CD4-positive, alpha-beta T cell treated with Interferon alpha-2 for 1 hour (primary cell): ENCODE results near the gene PARD3.
"Not testable (repeated sequence)": the region's sequence is repeated elsewhere in the genome, so short reads cannot be mapped to it uniquely, and the experiment has no call there.

ENCODE experiments used
- DNase-seq, 2 donors: peaks; one replicate each; pipeline ENCODE4 v3.0.0-alpha.2; 2020 to 2022

PARD3 gene

DNA sequence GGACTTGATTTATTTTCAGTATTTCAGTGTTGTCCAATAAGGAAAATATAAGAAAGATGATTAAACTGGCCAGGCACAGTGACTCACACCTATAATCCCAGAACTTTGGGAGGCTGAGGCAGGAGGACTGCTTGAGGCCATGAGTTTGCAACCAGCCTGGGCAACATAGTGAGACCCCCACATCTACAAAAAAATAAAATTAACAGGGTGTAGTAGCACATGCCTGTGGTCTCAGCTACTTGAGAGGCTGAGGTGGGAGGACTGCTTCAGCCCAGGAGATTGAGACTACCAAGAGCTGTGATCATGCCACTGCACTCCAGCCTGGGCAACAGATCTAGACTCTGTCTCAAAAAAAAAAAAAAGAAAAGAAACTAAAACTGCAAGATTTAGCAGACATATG, 138.0 kb downstream of the PARD3 start:
- no peak for DNase-seq

DNA sequence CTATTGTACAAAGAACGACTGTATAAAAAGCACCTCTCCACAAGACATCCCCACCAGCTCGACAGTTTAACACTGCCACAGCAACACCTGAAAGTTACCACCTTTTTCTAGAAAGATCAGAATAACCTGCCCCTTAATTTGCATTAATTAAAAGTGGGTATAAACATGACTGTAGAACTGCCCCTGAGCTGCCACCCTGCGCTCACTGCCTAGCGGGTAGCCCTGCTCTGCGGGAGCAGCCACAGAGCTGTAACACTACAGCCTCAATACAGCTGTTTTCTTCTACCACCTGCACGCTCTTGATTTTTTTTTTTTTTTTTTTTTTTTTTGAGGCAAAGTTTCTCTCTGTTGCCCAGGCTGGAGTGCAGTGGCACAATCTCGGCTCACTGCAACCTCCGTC, 140.9 kb downstream of the PARD3 start:
- no peak for DNase-seq

DNA sequence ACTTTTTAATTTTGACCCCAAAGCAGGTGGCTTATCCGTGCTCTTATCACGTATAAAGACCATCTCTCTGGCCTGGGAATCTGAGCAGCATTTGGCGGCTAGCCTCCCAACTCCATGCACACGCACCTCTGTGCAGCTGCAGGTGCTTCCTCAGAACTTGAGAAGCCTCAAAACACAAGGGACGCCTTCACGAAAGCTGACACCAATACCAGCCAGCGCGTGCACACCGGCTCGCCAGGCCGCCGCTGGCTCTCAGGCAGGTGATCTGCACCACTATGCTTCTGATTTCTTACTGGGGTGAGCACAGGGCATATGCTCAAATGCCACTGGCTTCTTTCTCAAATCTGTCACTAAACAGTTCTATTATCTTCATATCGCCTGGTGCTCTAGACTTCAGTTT, 145.0 kb downstream of the PARD3 start:
- no peak for DNase-seq

DNA sequence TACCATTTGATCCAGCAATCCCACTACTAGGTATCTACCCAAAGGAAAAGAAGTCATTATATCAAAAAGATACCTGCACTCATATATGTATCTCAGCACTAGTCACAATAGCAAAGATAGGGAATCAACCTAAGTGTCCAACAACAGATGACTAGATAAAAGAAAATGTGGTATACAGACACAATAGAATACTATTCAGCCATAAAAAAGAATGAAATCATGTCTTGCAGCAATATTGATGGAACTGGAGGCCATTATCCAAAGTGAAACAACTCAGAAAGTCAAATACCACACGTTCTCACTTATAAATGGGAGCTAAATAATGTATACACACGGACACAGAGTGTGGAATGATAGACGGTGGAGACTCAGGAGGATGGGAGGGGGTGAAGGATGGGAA, 146.0 kb downstream of the PARD3 start:
- DNase-seq, result no peak

DNA sequence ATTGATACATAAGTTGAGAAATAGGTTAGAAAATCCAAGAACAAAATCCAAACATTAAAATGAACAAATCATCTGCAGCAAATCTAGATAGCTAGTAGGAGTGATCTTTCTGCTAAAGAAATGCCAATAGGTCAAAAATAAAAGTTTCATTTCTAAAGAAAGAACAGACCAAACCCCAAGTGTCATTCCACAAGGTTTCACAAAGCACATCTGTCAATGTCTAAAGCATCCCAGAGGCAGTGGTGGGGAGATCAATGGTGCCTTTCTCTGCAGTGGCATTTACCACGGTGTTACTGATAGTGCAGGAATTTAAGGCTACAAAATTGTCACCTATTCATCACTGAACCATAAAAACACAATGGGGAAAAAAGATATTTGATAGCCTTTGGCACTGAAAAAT, 147.9 kb downstream of the PARD3 start:
- DNase-seq, result no peak

DNA sequence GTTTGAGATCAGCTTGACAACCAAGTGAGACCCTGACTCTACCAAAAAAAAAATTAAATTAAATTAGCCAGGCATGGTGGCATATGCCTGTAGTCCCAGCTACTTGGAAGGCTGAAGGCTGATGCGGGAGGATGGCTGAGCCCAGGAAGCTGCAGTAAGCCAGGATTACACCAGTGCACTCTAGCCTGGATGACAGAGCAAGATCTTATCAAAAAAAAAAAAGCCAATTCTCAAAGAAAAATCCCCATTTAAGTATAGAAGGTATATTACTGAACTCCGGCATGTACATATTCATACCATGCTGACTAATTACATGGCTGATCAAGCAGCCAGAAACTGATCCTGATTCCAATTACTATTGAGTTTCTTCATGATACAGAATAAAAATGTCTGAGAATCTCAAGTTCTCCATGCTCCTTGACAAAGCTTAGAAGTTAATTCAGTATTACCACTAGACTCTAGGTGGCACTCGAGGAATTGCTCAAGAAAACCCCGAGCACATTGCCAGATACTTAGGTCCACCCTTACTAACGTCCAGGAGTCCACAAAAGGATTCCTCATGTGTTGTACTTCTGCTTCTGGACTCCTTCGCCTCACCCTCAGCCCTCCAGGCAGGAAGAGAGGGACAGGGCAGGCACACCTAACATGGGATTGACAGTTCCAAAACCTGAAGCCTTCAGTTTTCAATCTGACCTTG, 148.9 kb downstream of the PARD3 start:
- no peak for DNase-seq

DNA sequence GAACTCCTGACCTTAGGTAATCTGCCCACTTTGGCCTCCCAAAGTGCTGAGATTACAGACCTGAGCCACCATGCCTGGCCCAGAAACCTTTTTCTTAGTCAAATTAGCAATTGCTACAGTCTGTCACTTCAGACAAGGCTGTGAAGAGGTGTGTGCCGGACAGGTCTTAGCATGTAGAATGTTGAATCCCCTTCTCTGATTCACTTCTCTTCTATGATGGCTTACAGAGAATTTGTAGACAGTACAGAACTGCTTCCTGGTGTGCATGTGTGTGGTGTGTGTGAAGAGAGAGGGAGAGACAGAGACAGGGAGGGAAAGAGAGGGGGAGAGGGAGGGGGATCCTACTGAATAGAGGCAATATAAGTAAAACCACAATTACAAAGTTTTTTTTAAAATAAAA, 150.4 kb downstream of the PARD3 start:
- DNase-seq, result no peak

DNA sequence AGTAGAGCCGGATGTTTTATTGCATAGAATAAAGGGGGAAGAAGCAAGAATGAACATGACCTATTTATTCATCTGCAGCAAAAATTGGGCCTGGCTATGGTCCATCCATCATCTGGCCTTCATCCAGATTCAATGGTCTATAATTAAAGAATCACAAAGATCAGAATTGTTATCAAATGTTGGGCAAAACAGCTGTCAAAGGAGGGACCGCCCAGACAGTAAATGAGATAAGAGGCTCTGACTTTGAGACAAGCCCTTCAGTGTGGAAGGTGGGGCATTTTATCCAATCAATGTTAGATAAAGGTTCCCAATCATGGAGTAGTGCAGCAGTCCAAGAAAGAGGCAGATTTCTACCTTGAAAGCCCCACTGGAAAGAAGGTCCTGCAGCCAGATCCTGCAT, 153.5 kb downstream of the PARD3 start:
- DNase-seq, result no peak

DNA sequence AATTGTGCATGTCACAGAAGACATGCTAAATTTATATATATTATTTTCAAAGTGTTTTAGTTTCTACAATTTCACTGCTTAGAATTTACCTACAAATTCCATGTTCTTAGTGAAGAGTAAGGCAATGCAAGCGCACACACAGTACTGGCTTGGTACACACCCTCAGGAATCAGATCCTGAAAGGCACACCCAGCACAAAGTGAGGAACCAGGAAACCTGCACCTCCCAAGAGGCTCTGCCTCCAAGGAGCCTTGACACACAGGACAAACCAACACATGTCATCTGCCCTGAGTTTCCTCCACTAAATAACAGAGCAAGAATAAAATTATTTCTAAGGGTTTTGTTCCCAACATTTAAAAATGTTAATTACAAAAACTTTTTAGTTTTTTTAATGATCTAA, 156.2 kb downstream of the PARD3 start:
- DNase-seq, result no peak

DNA sequence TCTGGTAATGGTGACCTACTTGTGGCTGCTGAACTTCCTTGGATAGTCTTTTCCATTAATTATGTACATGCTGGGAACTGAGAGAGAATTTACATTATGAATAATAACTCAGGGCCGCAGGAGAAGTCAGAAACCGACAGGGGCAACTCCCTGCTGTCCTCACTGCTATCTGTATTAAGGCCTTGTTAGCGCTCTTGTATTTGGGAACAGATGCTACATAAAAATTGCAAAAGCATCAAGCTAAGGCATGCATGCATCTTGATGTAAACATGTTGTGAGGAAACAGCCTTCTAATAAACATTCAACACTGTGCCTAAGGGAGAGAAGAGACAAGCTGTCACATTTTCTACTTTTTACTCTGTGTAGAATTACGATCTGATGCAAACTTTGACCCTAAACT, 158.4 kb downstream of the PARD3 start:
- no peak for DNase-seq

DNA sequence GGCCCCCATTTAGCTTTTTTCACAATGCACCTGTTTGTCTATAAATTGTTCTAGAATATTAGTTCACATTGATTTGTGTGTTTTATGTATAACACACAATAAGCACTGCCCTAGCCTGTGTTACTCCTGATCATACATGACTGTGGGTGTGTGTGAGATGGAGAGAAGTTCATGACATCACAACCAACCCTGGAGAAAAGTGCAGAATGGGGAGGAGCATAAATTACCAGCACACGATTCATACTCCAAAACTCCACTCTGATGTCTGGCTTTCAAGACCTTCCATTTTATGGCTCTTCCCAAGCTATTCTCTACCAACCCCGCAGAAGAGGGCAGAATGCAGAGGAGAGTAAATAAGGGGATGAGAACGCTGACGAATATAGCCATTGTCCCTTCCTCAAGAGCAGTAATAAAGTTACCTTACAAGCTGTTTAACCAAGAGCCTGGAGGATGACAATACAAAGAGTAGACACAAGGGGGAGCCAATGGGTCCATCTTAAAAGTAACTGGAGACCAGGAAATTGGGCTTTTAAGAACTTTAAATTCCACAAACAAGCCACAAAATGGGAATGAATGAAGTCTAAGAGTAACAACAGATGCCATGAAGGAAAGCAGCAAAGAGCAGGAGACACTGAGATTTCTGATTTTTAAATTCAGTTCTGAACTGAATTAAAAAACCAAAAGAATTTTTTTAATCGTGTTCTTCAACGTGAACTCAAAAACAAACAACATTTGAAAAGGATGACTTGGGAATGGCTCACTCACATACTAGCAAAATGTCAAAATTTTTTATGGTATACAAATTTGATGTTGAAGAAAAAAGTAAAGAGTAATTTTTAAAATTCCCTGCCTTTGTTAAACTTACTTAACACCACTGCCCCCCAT, 159.6 kb downstream of the PARD3 start:
- peak in 1 of 2 donors; percentile 24 for DNase-seq

DNA sequence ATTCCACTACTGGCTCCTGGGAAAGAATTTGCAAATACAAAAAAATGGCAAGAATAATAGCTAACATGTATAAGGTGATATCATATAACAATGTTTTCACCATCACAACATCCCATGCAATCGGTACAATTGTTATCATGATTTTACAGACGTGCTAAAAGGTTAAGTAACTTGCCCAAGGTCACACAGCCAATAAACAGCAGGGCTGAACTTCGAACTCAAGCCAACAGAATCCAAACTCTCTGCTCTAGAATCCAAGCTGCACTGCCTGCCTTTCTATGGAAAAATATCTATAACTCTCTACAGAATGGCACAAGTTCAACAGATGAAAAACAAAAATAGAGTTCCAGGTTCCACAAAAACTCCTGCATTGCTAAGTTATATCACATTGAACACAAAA, 160.9 kb downstream of the PARD3 start:
- DNase-seq, result no peak

DNA sequence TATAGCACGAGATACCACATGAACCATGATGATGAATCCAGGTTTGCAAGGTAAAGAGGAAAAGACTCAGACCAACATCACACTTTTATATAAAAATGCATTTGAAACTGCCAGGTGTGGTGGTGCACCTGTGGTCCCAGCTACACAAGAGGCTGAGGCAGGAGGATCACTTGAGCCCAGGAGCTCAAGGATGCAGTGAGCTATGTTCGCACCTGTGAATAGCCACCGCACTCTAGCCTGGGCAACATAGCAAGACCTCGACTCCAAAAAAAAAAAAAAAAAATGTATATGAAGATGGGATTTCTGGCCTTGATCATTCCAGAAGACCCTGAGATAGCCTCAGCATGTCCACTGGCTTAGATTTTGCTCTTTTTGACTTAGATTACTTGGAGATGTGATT, 161.6 kb downstream of the PARD3 start:
- no peak for DNase-seq

DNA sequence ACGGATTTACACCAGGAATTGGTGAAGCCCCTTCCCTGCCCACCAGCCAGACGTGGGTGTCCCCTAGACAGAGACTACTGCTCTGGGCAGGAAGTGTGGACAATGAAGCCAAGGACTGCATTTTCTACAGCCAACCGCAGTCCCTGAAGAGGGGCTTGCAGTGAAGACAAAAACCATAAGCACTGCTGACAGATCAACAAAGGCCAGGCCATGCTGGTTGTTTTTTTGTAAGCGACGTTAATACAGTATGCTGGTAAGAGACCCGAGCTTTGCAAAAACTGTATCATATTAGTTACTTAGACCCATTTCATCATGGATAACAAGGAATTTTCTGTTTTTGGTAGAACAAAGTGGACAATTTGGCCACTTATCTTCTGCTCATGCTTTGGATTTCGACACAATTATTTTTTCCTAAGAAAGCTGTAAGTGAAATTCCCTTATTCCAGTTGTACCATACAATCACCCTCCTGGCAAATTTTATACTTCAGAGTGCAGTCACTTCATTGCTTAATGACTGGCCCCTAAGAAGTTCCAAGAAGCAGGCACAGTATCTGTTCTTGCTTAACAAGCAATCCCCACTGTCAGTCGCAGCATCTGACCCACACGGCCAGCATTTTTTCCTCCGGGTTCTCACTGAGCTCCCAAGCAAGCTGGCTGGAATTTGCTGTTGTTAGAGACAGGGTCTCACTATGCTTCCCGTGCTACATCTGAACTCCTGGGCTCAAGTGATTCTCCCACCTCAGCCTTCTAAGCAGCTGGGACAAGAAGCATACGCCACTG, 163.5 kb downstream of the PARD3 start:
- no peak for DNase-seq

DNA sequence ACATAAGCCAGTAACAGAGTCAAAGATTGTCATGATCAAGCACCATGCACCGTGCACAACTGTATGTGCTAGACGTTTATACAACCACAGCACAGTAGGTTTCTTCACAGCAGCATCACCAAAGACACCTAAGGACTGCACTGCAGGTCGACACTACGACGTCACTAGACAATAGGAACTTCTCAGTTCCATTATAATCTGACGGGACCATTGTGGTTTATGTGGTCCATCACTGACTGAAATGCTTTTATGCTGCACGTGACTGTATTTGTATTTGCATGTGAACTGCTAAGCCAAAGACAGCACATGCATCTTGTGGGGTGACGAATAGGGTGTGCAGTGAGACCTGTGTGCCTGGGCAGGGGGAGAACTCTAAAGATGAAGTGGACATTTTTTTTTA, 164.9 kb downstream of the PARD3 start:
- DNase-seq, result no peak

DNA sequence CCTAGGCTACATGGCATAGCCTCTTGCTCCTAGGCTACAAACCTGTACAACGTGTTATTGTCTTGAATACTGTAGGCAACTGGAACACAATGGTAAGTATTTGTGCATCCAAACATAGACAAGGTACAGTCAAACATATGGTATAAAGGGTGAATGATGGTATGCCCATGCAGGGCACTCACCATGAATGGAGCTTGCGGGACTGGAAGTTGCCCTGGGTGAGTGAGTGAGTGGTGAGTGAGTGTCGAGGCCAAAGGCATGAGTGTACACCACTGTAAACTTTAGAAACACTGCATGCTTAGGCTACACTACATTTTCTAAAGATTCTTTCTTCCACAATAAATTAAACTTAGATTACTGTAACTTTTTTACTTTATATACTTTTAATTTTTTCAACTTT, 165.7 kb downstream of the PARD3 start:
- DNase-seq, result no peak

DNA sequence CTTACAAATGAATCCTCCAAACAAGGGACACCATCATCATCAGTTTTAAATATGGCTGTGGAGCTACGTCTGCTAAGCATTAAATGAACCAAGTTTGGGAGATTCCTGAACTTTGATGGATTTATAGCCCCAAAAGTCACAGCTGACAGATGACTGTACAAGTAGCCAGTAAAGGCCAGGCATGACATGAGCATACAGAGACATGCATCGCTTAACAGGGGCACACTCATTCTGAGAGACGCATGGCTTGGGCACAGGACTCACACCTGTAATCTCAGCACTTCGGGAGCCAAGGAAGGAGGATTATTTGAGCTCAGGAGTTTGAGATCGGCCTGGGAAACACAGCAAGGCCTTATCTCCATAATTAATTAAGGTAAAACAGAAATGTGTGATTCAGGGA, 166.2 kb downstream of the PARD3 start:
- DNase-seq, result no peak

DNA sequence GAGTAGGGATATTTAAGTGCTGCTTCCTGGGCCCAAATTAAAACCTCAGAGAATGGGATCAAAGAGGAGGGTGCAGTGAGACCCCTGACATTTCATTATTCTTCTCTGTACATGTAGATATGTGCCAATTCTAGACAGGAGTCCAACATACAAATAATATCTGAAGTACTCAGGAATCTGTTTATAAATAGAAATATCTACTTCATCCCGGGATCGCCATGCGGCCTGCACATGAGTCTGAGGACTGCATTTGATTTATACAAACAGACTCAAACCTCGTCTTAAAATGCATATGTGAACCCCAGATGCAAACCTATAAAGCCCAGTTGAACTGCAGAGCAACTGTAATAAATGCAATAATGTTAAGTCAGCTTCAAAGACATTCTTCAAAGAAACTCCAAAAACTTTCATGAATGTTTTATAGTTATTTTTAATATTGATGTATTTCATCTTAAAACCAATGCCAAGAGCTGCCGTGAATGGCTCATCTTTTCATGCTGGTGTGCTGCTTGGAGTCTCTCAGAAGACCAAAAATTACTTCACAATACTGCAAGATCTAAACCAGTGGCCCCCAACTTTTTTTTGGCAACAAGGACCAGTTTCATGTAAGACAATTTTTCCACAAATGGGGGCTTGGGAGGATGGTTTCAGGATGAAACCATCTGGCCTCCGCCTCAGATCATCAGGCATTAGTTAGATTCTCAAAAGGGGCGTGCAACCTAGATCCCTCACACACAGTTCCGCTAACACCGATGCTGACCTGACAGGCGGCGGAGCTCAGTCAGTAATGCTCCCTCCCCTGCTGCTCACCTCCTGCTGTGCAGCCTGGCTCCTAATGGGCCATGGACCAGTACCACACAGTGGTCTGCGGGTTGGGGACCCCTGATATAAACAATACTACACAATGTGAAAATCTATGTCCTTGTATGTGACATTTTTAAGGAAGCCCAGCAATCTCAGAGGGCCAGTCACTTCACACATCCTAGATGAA, 166.9 kb downstream of the PARD3 start:
- DNase-seq, result no peak

DNA sequence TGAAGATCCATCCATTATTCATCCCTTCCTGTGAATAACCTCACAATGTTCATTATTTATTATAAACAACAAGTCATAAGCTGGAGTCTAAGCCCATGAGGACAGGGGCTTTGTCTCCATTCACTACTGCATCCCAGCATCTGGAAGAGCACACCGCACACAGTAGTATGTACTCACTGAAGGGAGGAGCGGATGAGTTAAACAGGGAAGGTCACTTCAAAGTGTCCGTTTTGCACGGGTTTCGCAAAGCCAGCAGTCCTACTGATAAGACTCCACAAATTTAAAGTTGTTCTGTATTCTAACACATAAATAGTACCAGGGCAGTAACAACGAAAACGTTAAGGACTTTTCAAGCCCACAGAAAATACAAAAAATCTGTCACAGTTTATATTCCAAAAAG, 167.9 kb downstream of the PARD3 start:
- DNase-seq, result no peak

DNA sequence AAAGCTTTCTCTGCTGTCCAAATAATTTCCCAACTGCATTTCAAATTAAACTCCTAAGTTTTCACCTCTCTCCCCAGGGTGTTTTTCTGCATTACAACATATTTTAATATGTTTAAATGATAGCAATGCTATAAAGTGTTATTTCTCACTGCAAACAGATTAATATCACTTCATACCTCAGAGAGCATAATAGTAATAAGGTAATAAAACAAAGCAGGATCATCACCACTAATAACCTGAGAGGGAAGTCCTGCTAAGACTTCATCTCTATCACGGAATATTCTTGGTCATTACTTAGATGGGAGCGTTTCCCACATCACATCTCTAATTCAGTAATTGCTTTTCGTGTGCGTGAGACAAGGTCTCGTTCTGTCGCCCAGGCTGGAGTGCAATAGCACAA, 168.8 kb downstream of the PARD3 start:
- DNase-seq, result no peak

DNA sequence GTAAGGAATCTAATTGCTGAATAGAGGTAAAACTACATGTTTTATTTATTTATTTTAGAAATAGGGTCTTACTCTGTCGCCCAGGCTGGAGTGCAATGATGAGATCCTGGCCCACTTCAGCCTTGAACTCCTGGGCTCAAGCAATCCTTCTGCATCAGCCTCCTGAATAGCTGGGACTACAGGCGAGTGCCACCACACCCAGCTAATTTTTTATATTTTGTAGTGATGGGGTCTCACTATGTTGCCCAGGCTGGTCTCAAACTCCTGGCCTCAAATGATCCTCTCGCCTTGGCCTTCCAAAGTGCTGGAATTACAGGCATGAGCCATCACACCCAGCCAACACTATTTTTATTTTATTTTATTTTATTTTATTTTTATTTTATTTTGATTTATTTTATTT, 170.3 kb downstream of the PARD3 start:
- not testable (repeated sequence) for DNase-seq

DNA sequence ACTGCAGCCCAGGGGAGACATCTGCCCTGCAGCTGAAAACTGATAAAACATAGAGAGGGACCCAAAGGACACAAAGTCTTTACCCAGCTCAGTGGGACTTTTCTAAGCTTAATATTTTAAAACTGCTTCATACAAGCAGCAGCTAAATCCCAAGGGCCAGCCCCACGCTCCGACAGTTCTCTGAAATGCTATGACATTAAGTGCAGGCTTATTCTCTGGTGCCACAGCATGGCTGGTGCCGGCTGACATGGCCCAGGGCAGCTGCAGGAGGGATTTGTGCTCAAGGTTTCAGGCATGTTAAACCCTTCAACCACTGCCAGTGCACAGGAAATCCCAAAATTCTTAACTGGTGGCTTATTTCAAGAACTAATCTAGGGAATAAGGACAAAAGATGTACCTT, 170.9 kb downstream of the PARD3 start:
- no peak for DNase-seq

DNA sequence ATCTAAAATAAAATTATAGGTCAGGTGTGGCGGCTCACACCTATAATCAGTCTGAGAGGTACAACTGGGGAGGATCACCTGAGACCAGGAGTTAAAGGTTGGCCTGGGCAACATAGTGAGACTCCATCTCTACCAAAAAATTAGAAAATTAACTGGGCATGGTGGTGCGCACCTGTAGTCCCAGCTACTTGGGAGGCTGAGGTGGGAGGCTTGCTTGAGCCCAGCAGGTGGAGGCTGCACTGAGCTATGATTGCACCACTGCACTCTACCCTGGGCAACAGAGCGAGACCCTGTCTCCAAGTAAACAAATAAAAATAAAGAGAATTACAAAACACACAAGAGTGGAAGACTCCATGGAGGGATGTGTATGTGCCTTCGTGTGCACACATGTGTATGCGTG, 171.5 kb downstream of the PARD3 start:
- no peak for DNase-seq
